Activated CD4-positive, alpha-beta T cell treated with anti-CD3 and anti-CD28 coated beads, Interleukin-2, amount 50 U/mL, for 1 hour (primary cell): ENCODE data around the gene KRT76.

Experiments
- DNase-seq: peaks from one replicate; pipeline ENCODE4 v3.0.0-alpha.2; 2020

The KRT76 gene

GRCh38 chr12:52813203-52813819 is 36.2 kb upstream of the KRT76 start:
- no peak for DNase-seq

- no peak for DNase-seq
These were observed 35.6 kb upstream of the KRT76 start for GRCh38 chr12:52812749-52813148.

GRCh38 chr12:52812073-52812400 is 34.9 kb upstream of the KRT76 start:
- DNase-seq: no peak

- DNase-seq: no peak
These were observed 34.3 kb upstream of the KRT76 start for GRCh38 chr12:52811191-52812072.

- no peak for DNase-seq
These were observed 33.4 kb upstream of the KRT76 start for GRCh38 chr12:52810554-52810953.

GRCh38 chr12:52809166-52809565 is 32.0 kb upstream of the KRT76 start:
- no peak for DNase-seq

GRCh38 chr12:52808573-52809160 is 31.5 kb upstream of the KRT76 start:
- no peak for DNase-seq

DNA sequence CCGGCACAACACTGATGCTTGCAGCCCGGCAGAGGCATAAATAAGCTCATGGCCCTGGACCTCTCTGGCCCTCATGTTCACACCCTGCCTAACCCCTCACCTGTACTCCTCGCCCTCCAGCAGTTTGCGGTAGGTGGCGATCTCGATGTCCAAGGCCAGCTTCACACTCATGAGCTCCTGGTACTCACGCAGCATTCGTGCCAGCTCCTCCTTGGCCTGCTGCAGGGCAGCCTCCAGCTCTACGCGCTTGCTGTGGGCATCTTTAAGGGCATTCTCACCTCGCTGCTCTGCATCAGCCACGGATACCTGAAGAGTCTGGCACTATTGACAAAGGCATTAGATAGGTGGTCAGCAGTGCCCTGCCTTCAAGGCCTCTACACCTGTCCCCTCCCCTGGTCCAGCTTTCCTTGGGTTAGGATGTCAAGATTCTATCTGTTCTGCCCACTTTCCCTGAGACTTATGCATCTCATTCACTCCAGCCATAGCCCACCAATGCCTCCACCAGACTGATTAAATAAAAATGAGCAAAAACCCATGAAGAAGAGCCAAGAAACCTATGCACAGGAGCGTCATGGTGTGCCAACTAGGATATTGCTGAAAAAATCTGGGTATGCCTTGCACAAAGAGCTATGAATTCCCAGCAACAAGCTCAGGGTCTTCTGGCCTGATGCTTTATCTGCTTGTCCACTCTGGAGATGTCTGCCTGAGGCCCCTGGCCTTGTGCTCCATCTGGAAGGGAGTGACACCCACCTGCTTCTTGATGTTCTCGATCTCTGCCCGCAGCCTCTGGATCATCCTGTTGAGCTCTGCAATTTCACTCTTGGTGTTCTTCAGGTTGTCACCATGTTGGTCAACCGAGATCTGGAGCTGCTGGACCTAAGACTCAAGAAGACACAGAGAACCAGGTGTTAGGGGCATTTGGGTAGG is 30.7 kb upstream of the KRT76 start:
- DNase-seq: no peak

- DNase-seq: no peak
These were observed 29.8 kb upstream of the KRT76 start for GRCh38 chr12:52806821-52807543.

- DNase-seq: no peak
These were observed 29.1 kb upstream of the KRT76 start for GRCh38 chr12:52806169-52806811.

DNA sequence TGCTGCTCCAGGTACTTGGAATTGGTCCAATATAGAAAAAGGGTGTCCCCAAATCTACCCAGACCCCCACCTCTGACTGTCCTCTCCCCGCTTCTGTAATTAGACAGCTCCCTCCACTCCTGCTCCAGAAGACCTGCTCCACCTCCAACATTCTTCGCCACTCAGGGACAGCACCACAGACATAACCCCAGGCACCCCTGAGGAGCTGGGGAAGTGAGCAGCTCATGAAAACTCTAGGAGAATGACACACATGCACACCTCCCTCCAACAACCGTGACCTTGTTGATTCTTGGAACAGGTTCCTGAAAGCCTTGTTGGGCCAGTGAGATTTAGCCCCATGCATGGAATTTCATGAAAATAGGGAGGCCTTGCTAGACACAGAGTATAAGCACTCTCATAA is 28.6 kb upstream of the KRT76 start:
- DNase-seq: no peak

- DNase-seq: no peak
These were observed 27.9 kb upstream of the KRT76 start for GRCh38 chr12:52805000-52805399.

GRCh38 chr12:52802442-52802841 is 25.3 kb upstream of the KRT76 start:
- no peak for DNase-seq

GRCh38 chr12:52801773-52802172 is 24.6 kb upstream of the KRT76 start:
- DNase-seq: no peak

GRCh38 chr12:52800259-52800917 is 23.2 kb upstream of the KRT76 start:
- no peak for DNase-seq

DNA sequence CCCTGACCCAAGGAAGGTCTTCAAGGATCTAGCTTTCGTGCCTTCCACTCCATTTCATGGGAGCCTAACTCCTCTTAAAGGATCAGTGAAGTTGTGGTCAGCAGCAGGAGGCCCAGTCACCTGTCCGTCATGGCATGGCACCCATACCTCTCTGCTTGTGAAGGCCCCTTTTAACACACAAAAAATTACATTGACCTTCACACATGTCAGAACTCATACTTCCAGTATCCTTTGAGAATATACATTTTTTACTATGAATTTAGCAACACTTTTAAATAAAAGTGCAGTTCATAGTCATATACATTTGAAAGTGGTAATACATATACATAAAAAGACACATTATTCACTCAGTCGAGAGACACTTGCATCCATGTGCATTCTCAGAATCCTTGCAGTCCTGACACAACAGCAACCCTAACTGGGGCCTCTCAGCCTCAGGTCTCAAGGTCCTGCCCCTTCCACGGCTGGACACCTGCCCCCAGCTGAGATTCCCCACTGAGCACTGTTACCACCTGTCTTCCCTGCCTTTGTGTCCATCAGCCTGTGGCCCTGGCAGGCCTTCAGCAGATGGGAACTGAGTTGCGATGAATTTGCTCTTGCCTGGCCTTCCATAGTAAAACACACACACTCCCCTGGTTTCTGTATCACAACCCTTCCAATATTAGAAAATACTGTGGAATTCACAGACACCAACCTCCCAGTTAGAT is 22.5 kb upstream of the KRT76 start:
- no peak for DNase-seq

DNA sequence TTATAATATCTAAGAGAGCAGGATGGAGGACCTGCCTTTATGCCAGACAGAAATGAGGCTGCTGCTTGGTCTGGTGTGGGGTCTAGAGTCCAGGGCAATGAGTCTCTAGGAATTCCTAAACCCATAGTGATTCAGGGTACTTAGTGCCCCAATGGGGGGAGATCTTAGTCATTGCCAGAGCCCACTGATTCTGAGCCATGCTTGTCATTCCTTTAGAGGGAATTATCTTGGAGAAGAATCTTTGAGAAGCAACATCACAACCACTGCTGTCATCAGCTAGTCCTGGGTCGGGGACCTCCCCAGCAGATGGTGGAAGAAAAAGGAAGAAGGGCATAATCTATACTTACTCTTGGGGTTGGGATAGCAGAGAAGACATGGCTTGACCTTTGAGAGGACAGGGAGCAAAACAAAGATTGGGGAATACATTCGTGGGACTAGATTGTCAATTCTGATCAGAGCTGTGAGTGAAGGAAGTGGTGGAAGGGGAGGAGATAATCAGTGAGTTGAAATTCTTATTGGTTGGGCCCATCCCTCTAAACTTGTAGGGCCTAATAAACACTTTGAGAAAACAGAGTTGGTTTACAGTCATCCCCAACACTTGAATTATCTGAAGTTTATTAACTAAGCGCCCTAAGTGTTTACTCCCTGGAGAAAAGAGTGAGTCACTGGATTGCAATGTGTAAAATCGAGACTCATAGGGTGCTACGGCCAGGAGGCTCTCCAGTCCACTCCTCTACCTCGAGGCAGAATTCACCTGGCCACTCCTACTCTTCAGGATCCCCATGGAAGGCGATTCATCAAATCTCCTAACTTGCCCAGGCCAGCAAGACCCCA is 21.7 kb upstream of the KRT76 start:
- no peak for DNase-seq

DNA sequence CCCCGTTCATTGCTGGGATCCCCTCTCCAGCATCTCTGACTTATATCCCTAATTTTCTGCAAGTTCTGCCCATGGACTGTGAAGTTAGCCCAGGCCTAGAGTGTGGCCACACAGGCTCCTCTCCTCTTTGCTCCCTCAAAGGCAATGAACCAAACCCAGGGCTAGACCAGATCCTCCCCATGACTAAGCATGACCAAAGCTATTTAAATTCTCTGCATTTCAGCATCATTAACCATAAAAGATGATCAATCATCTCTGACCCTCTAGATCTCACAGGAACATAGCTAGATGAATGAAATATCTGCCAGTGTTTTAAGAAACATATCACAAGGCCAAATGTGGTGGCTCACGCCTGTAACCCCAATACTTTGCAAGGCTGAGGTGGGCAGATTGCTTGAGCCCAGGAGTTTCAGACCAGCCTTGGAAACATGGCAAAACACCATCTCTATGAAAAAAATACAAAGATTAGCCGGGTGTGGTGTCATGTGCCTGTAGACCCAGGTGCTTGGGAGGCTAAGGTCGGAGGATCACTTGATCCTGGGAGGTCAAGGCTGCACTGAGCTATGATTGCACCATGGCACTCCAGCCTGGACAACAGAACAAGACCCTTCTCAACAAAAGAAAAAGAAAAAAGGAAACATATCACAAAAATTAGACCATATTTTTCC is 21.0 kb upstream of the KRT76 start:
- no peak for DNase-seq

DNA sequence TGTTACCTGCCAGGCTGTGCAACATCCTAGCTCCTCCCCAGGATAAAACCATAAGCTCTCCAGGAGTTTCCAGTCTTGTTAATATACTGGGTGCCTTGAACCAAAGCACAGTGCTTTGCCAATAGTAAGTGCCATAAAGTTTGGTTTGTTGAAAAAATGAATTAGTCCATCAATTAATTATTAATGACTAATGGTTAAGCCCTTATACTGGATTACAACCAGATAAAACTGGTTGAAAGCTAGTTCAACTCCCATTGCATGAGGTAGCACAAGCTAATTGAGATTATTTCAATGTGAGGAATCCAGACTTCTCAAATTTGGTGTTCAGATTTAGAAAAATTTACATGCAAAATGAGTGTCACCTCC is 20.4 kb upstream of the KRT76 start:
- DNase-seq: no peak
